Measurements from ENCODE around the gene NEIL3.

- TF ChIP-seq POLR2A (IDR thresholded peaks at IDR 0.05; ENCODE audit: low read depth, low read length), result no peak
- no peak for TF ChIP-seq POLR2AphosphoS5 (IDR thresholded peaks at IDR 0.05; ENCODE audit: low read depth, low read length)
- no peak for TF ChIP-seq TAF1 (IDR thresholded peaks at IDR 0.05; ENCODE audit: borderline replicate concordance, low read depth, low read length)
These were observed 38.7 kb downstream of the NEIL3 start for GRCh38 chr4:177348348-177348747.
